Transverse colon (tissue), 4 donors: Measurements from ENCODE around the gene KHDC4. TPM values are rescaled to one million over a fixed set of nuclear protein-coding genes. Genes with fewer than 3 reads are reported as not detected.

Source experiments
- DNase-seq: peaks from one replicate; pipeline ENCODE4 v3.0.0-alpha.2; 2019
- H3K27ac ChIP-seq, 4 donors: fragments of 200-600 bp; sonication (generic); 2 replicates each; pipeline ENCODE4 v1.5.1; 2016 to 2018; ENCODE audit warnings: inconsistent platforms in 4 of 4
- H3K27me3 ChIP-seq: fragments of 200-600 bp; sonication (generic); 2 replicates; pipeline ENCODE4 v1.5.1; 2017; ENCODE audit warnings: inconsistent platforms
- H3K36me3 ChIP-seq, 4 donors: fragments of 200-600 bp; sonication (generic); 2 replicates each; pipeline ENCODE4 v1.5.1; 2017 to 2019; ENCODE audit warnings: inconsistent platforms in 4 of 4
- H3K4me1 ChIP-seq, 4 donors: fragments of 200-600 bp; sonication (generic); 2 replicates each; pipeline ENCODE4 v1.5.1; 2017 to 2020; ENCODE audit warnings: inconsistent platforms in 4 of 4
- H3K4me3 ChIP-seq, 4 donors: fragments of 200-600 bp; sonication (generic); 1 replicate in 1 of 4; 2 replicates in 3 of 4; pipeline versions ENCODE4 v1.5.1 to v1.6.1; 2017 to 2019; ENCODE audit warnings: inconsistent platforms in 4 of 4
- H3K9me3 ChIP-seq, 2 donors: fragments of 200-600 bp; sonication (generic); 2 replicates each; pipeline ENCODE4 v1.5.1; 2017 to 2019; ENCODE audit warnings: inconsistent platforms in 2 of 2
- EP300 ChIP-seq: sonication (generic); formaldehyde crosslinking; IDR thresholded peaks from one replicate; pipeline ENCODE4 v1.6.1; 2017; ENCODE audit warnings: antibody characterized with exemption, low read depth
- POLR2A ChIP-seq: fragments of 450-650 bp; IDR thresholded peaks from one replicate; pipeline ENCODE4 v1.6.1; 2016; ENCODE audit warnings: antibody characterized with exemption, mild to moderate bottlenecking, moderate library complexity
- POLR2AphosphoS5 ChIP-seq, 3 donors: sonication (generic); formaldehyde crosslinking; IDR thresholded peaks; one replicate each; pipeline ENCODE4 v1.6.1; 2016; ENCODE audit warnings: antibody characterized with exemption in 3 of 3
- WGBS, 2 donors: methylation state at CpG; one replicate each; pipeline ENCODE4 v1.1.5; 2018; ENCODE audit warnings: low coverage in 1 of 2; 5-methylcytosine and 5-hydroxymethylcytosine counted together
- in situ Hi-C, 4 donors: fragments of 200-750 bp; cut with MboI; loops; one replicate each; pipeline versions ENCODE4 v1.15.0 to v1.15.1; 2017; ENCODE audit warnings: low sequenced_read_pairs in 3 of 4, low pct_ligation_motif_present in 1 of 4, low pct_unique_long_range_greater_than_20kb in 1 of 4
- intact Hi-C: fragments of 100-400 bp; cut with DNase I; formaldehyde crosslinking; loops from one replicate; pipeline ENCODE4 v1.15.1; 2023; ENCODE audit warnings: low total_unique reads
- total RNA-seq, 4 donors: library from RNA; depleted of rRNA; stranded (reverse); fragments of >200 nt; gene quantifications; one replicate each; pipeline ENCODE4 v1.1.0, GENCODE V29; 2016
- TF ChIP-seq, protein P1 (sequence below), 5 experiments: fragments of 200-600 bp in 3 of 5; fragments of 450-650 bp in 2 of 5; sonication (generic) in 3 of 5; IDR thresholded peaks; 1 replicate in 2 of 5; 2 replicates in 3 of 5; pipeline ENCODE4 v1.5.1; 2016 to 2017; ENCODE audit warnings: antibody characterized with exemption in 5 of 5, inconsistent platforms in 3 of 5, mild to moderate bottlenecking in 2 of 5, moderate library complexity in 1 of 5

KHDC4 gene
- total RNA-seq, 4 donors from 2014 or later: 76.2 to 158 (median 98.7) TPM

DNA sequence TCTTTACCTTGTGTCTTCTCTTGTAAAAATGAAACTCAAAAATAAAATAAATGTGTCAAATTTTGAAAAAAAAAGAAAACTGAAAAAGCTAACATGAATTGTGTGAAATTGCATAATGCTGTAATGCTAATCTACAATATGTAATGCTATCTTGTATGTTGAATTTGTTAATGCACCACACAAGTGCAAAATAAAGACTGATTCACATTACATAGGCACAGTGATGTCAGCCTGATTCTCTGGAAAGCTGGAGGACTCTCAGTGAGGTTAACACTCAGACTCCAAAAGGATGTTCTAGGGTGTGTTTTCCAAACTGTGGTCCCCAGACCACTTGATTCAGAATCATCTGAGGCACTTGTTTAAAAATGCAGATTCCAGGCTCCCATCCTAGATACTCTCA lies 49.2 kb downstream of the KHDC4 start:
- in situ Hi-C loops: no loop called here
- peaks cover 0 to 6% (median 0%) of the 10 kb centered on the region in 4 donors for H3K4me1 ChIP-seq

DNA sequence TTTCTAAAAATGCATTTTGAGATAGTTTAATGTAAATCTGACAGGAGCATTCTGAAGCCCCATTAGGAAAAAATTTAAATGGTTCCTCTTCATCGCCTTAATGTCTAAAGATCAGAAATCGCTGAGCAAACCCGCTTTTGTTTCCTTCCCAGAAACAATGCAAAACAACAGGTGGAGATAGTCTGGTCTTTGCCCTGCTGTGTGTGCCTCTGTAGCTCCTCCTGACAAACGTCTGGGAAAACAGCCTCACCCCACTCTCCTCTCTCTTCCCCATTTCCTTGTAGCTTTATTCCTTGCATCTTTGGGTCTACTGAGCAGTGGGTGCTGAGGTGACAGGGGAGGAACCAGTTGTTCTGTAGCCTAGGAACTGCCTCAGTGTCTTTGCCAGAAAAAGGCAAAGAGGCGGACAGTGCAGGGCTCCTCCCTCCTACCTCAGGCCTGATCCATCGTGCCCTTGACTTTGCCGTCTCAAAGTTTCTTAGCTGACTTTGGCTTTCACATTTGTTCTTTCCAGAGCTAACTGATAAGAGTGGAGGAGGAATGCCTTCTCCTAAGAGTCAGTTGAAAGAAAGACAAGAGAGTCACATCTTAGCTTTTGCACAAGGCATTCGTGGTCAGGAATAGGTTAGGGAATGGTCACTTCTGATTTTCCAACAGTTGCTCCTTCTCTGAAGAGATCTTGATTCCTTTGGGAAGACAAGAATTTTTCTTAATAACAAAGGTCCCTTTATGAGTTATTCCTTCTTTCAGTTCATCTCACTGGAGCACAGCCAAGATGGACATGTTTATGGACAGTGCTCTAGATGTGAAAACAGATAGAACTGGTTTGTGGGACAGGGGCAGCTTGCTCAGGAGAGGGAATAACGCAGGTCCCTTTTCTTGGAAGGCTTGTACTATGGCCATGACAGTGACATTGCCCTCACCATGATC lies 49.9 kb downstream of the KHDC4 start:
- Histone ChIP-seq H3K27ac (no peak overlapping the region), H3K27me3 (no peaks in the 10 kb centered on the region), H3K36me3 (no peaks in the 10 kb centered on the region), H3K4me1 (peaks cover 0 to 6% (median 0%) of the 10 kb centered on the region in 4 donors), H3K4me3 (no peak overlapping the region), H3K9me3 (no peaks in the 10 kb centered on the region)
- 57 to 59% methylated on average over 8 to 9 of the region's 9 CpGs for WGBS, 2 donors
- intact Hi-C loops: no loop called here
- in situ Hi-C loops: no loop called here
- DNase-seq: no peak
- no peak for TF ChIP-seq POLR2AphosphoS5 (IDR thresholded peaks at IDR 0.05)
- TF ChIP-seq, protein P1, sequence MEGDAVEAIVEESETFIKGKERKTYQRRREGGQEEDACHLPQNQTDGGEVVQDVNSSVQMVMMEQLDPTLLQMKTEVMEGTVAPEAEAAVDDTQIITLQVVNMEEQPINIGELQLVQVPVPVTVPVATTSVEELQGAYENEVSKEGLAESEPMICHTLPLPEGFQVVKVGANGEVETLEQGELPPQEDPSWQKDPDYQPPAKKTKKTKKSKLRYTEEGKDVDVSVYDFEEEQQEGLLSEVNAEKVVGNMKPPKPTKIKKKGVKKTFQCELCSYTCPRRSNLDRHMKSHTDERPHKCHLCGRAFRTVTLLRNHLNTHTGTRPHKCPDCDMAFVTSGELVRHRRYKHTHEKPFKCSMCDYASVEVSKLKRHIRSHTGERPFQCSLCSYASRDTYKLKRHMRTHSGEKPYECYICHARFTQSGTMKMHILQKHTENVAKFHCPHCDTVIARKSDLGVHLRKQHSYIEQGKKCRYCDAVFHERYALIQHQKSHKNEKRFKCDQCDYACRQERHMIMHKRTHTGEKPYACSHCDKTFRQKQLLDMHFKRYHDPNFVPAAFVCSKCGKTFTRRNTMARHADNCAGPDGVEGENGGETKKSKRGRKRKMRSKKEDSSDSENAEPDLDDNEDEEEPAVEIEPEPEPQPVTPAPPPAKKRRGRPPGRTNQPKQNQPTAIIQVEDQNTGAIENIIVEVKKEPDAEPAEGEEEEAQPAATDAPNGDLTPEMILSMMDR (IDR thresholded peaks at IDR 0.05): no peak

More for the DNA sequence above, 49.2 kb downstream of the KHDC4 start:
- no peaks in the 10 kb centered on the region for H3K36me3 ChIP-seq
- no peaks in the 10 kb centered on the region for H3K9me3 ChIP-seq
- no peak overlapping the region for H3K27ac ChIP-seq
- H3K4me3 ChIP-seq: no peak overlapping the region
- intact Hi-C loops: no loop called here
- no peak for DNase-seq
- TF ChIP-seq, protein P1 (IDR thresholded peaks at IDR 0.05): no peak
- no peaks in the 10 kb centered on the region for H3K27me3 ChIP-seq

DNA sequence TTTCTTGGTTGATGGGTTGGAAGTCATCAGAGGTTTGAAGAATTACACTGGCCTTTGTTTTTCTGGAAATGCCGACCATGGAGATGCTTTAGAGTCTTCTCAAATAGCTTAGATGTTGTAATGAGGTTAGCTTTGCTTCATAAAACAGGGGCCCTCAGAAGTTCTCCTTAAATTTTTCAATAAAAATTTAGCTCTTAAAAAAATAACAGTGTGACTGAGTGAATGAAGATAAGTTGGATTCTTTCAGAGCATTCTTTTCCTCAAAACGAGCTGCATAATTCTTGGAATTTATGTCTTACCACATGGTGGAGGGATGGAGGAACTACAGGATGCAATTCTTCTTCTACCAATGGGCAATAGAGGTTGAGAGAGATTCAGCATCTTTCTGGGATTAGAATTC lies 51.4 kb downstream of the KHDC4 start:
- peaks cover 0 to 6% (median 0%) of the 10 kb centered on the region in 4 donors for H3K4me1 ChIP-seq
- no peaks in the 10 kb centered on the region for H3K9me3 ChIP-seq
- no peak for DNase-seq
- no peak for TF ChIP-seq EP300
- TF ChIP-seq POLR2A: no peak
- TF ChIP-seq POLR2AphosphoS5 (IDR thresholded peaks at IDR 0.05): no peak
- TF ChIP-seq, protein P1 (IDR thresholded peaks at IDR 0.05): no peak
- in situ Hi-C loops (no loop called here), intact Hi-C loops (no loop called here)
- no peaks in the 10 kb centered on the region for H3K36me3 ChIP-seq
- H3K4me3 ChIP-seq: no peak overlapping the region
- 85 to 100% methylated on average over 1 to 2 of the region's 2 CpGs for WGBS, 2 donors
- no peak overlapping the region for H3K27ac ChIP-seq
- no peaks in the 10 kb centered on the region for H3K27me3 ChIP-seq

DNA sequence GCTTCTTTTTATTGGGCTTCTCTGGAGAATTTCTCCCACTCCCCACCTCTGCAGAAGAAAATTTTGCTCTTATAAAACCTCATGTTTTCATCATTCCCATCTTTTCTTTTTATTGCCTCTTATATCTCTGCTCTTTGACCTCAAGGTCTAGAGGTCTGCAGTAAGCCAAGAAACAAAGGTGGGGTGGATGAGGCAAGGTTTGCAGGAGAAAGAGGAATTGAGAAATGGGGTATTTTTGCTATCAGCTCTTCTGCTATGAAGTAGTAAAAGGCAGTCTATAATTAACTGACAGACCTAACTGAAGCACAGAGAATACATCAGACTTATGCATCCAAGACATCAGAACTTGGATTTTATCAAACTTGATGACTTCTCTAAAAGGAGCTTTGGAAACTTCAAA lies 52.0 kb downstream of the KHDC4 start:
- in situ Hi-C loops: no loop called here
- Histone ChIP-seq H3K27ac (no peak overlapping the region), H3K36me3 (no peaks in the 10 kb centered on the region), H3K27me3 (no peaks in the 10 kb centered on the region), H3K4me1 (peaks cover 0 to 6% (median 0%) of the 10 kb centered on the region in 4 donors), H3K9me3 (no peaks in the 10 kb centered on the region), H3K4me3 (no peak overlapping the region)
- DNase-seq: no peak
- intact Hi-C loops: no loop called here
- no peak for TF ChIP-seq POLR2A
- TF ChIP-seq EP300: no peak
- no peak for TF ChIP-seq POLR2AphosphoS5 (IDR thresholded peaks at IDR 0.05)
- TF ChIP-seq, protein P1 (IDR thresholded peaks at IDR 0.05): no peak
